ENCODE results near the gene C1QTNF8. TPM values are rescaled to one million over a fixed set of nuclear protein-coding genes. Genes with fewer than 3 reads are reported as not detected.

Gene C1QTNF8
- total RNA-seq, 1 experiment from 2014 or later = not detected

- DNase-seq (ENCODE audit: low read depth) = no peak
Measured at GRCh38 chr16:1109648-1110047, 13.6 kb upstream of the C1QTNF8 start.

DNA sequence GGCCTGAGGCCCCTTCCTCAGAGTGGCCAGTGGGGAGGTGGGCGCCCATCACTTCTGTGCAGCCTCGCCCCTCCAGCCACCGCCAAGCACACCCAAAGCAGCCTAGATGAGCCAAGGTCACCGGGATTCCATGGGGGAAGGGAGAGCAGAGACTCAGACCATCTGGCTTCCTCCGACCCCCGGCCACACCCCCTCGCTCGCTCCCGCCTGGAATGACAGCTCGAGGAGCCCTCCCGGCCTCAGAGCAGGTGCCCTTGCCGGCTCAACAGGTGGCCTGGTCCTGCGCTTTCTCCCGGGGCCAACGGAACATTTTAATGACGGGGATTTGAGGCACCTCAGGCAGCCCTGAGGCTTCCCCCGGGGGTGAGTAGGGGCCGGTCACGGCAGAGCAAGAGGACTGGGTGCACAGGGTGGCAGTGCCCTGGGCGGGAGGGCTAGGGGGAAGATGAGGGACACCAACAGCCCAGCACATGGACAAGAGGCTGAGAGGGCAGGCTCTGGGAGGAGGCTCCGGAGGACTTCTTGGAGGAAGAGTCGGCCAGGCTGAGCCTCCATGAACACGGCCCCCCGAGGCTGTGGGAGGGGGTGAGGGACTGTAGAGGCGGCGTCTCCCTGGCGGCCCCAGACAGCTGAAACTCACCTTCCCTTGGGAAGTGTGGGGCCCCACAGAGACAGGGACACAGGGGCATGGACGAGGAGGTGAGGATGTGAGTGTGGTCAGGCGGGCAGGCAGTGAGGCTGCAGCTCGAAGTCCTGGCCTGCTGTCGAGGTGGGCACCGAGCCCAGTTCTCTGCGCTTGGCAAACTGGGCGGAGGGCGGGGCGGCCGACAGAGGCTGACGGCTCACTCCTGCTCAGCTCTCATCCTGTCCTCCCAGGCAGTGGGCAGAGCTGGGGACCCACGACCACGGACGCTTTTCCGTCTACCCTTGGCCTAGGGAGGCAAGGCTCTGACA, 12.5 kb upstream of the C1QTNF8 start:
- DNase-seq (ENCODE audit: low read depth) = peak; percentile 69

- DNase-seq (ENCODE audit: low read depth) = no peak
Measured at GRCh38 chr16:1107731-1108130, 11.7 kb upstream of the C1QTNF8 start.

- DNase-seq (ENCODE audit: low read depth) = no peak
Measured at GRCh38 chr16:1107141-1107540, 11.1 kb upstream of the C1QTNF8 start.

GRCh38 chr16:1106659-1107058, 10.6 kb upstream of the C1QTNF8 start:
- DNase-seq (ENCODE audit: low read depth) = no peak

DNA sequence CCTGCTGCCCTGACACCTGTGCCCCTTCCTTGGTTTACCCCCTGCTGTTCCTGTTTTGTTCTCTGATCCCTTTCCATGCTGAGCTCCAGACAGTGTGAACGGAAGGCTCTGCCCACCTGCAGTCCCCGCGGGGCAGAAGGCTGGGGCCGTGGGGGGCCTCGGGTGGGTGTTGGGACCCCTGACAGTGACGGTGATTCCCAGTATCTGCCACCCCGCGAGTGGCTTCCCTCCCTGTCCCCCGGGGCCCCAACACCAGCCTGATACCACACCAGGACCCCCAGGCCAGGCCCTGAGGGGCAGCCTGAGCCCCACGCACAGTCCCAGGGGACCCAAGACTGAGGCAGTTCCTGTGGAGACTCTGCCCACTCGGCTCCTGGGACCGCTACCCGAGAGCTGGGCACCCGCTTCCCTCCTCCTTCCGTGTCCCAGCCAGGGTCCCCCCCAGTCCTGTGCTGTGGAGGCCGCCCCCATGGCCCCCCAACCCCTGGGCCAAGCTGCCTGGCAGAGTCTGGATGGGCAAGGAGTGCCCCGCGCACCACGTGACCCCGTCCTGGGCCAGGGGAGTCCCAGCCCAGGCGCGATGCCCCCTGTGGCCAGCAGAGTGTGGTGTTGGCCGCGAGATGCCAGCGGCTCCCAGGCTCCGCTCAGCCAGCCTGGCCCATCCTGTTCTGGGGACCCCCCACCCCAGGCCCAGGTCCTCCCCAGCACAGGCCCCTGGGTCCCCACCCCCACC, 10.0 kb upstream of the C1QTNF8 start:
- peak; percentile 85 for DNase-seq (ENCODE audit: low read depth)

GRCh38 chr16:1103636-1103980, 7.6 kb upstream of the C1QTNF8 start:
- DNase-seq (ENCODE audit: low read depth) = no peak

DNA sequence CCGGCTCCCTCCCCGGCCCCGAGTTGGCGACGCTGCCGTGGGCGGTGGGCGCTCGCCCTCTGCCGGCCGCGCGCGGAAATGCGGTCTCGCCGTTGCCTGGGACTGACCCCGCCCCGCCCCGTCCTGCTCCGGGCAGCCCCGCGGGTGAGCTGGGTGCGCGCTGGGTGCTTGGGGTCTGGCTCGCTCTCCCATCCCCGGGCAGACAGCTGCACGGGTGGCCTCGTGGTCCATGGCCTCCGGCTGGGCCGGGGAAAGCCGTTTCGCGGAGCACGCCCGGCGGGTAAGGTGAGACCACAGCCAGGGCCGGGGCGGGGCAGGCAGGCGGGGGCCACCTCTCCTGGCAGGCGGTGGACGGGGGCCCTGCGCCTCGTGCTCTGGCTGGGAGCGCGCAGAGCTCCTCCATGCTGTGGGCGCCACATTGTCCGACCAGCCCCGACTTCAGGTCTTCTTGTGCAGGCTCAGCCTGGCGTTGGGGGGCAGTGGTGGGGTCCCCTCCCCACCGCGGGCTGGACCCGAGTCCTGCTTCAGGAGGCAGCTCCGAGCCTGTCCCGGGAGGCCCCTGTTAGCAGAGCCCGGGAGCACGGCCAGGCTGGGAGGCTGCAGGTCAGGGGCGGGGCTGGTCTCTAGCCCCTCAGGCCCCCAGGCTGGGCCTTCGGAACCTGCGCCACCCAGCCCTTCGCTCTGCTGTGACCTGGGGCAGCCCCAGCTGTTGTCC, 7.0 kb upstream of the C1QTNF8 start:
- DNase-seq (ENCODE audit: low read depth) = peak; percentile 58

GRCh38 chr16:1102333-1102700, 6.3 kb upstream of the C1QTNF8 start:
- no peak for DNase-seq (ENCODE audit: low read depth)

DNA sequence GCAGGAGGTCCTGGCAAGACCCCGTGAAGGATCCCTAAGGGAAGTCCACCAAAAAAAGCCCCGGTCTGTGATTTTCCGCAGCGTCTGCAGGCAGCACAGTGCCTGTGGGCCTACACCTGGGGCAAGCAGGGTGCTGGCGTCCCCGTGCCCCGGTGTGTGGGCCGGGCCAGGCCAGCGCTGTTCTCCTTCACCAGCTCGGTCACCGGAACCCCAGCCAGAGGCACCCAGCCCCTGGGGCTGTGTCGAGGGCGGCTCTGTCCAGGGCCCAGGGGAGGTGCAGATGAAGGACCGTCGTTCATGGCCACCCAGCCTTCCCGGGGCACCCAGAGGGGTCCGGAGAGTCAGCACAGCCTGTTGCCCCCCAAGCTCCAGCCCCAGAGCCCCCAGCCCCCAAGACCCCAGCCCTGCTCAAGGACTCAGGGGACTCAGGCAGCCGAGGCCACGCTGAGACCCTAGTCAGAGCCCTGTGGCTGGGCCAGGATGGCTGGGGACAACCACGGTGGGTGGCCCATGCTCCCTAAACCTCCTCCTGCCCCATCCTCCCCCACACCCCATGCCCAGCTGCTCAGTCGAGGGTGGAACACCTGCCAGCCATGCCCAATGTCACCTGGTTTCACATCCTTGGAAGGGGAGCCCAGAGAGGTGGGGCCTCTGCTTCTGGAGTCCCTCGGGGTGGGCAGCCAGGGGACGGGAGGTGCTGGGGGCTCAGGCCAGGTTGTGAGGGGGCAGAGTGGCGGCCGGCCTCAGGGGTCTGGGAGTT, 5.7 kb upstream of the C1QTNF8 start:
- no peak for DNase-seq (ENCODE audit: low read depth)

GRCh38 chr16:1101133-1101532, 5.1 kb upstream of the C1QTNF8 start:
- peak; percentile 29 for DNase-seq (ENCODE audit: low read depth)

DNA sequence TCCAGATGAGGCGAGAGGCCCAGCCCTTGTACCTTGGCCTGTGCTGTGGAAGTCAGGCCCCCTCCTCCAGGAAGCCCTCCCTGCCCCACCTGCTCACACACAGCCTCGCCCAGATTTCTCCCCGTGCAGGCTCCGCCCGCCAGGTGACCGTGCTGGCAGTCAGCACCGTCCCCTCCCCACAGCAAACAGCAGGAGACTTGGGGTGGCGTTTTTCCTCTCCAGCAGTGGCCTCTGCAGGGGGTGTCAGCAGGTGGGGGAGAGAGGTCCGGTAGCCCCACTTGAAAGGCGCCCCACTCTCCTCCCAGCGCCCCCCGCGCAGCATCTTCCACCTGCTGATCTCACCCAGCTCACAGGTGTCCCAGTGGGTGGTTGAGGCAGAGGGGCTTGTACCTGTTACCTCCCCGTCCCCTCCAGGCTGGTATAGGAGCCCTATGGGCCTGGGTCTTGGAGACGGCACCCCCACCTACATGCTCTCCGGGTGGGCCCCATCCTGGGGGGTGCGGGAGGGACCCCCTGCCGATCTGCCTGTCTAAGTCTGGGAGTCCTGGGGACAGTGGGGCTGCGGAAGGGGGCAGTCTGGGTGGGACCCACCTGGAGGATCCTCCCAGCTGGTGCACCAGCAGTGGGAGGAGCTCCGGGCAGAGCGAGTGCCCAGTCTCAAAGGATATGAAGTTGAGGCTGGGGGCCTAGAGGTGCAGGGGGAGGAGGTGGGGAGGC, 4.2 kb upstream of the C1QTNF8 start:
- DNase-seq (ENCODE audit: low read depth) = no peak

DNA sequence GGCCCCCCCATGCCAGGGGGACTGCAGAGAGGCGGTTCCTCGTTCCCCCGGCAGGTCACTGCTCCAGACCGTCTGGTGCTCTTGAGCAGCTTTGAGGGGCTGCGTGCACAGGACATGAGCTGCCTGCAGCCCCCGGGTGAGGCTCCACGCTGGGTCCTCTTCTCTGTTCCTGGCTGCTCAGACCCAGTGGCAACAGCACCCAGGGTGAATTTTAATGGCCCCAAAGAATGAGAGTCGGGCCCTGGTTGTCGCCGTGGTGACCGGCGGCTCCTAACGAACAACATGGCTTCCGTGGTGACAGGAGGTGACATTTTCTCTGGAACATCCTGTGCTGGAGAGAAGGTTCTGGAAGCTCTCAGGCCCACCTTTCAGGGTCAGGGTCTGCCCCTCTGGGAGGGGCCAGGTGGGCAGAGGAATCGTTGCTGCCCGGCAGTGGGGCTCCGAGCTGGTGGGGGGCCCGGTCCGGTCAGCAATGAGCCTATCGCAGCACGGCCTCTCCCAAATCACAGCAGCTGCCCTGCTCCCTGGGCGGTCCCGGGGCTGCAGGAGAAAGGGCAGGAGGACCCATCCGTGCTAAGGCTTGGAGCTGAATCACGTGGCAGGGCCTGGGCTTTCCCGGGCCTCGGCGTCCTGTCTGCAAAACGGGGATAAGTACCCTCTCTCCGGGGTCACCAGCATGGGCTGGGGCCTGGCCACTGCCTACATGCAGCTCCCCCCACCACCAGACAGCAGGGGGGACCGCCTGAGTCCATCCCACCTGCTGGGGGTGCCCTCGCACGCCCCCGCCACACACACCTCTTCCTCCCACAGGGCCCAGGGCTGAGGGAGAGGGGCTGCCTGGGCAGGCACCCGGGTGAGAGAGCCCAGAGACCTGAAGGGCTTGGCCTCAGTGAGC, 3.4 kb upstream of the C1QTNF8 start:
- no peak for DNase-seq (ENCODE audit: low read depth)

DNA sequence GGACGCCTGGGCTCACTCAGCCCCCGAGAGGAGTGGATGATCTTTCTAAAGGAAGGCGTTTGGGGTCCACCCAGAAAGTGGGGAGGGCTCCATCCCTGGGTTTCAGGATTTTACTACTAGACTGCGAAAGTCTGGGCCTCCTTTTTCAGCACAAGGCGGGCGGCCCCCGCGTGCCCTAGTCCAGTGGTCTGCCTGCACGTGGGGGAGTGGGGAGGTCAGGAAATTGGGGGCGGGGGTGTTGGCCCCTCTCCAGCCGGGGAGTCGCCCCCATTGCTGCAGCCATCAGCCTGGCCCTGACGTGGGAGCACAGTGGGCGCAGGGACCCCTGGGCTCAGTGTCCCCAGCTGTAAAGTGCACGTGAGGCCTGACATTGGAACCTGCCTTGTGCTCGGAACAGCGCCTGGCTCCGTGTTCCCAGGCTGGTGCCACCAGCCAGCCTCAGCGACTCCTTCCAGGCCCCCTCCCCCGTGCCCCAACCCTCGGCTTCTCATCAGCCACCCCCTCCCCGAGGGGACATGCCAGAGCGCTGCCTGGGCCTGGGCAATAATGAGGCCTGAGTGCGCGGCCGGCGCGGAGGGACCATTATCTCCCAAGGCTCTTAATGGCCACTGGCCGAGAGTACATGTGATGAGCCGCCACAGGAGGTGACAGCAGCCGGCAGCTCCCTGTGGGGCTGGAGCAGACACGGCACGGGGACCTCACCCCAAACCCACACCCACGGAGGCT, 2.4 kb upstream of the C1QTNF8 start:
- no peak for DNase-seq (ENCODE audit: low read depth)

- DNase-seq (ENCODE audit: low read depth) = no peak
Measured at GRCh38 chr16:1097800-1098199, 1.8 kb upstream of the C1QTNF8 start.

GRCh38 chr16:1097156-1097555, 1.1 kb upstream of the C1QTNF8 start:
- no peak for DNase-seq (ENCODE audit: low read depth)

GRCh38 chr16:1095450-1096168, 435 bp downstream of the C1QTNF8 start:
- DNase-seq (ENCODE audit: low read depth) = no peak

DNA sequence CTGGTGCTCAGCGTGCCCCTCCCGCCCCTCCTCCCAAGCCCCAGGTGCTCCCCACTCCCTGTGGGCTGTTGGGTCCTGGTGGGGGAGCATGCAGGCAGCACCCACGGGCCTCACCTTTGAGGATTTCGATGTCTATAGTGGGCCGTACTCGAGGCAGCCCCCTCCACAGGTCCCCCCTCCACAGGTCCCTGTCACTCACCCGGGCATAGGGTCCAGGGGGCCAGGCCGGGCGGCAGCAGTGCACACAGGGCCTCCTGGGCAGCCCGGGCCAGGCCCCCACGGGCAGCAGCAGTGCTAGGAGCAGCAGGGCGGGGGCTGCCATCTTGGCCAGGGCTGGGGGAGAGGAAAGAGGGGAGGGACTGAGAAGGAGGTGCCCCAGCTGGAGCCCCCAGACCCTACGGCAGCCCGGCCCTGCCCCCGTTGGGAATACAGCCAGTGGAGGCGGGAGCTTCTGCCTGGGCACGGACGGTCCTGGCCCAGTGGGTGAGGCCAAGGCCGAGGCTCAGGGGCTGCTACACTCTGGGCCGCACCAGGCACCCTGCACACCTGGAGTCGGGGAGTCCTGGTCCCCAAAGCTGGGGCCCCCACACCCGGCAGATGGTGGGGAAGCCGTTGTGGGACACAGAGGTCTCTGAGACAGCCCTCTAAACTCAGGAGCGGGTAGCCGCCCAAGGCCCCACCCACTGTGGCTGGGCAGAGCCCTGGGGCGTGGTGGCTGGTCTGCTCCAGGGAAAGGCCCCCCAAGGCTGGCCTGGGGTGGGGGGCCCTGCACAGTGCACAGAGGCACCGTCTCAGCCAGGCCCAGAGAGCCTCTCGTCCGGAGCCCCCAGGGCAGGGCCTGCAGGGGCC, 1.2 kb downstream of the C1QTNF8 start:
- DNase-seq (ENCODE audit: low read depth) = no peak
